HepG2 (cell line): ENCODE data around the gene INAFM2. TPM values are rescaled to one million over a fixed set of nuclear protein-coding genes. Genes with fewer than 3 reads are reported as not detected.

ENCODE experiments used
- ATAC-seq: fragments of 200-7000 bp; cut with Tn5 transposase; 3 replicates; pipeline ENCODE4 v1.9.1; 2020; ENCODE audit warnings: mild to moderate bottlenecking, moderate library complexity
- BruUV-seq: library from RNA; stranded (reverse); fragments of 400-500 nt; replicated peaks from 2 replicates; lab custom pipeline; 2021; lab: Mats Ljungman, UMichigan
- CTCF ChIA-PET: fragments of 300-600 bp; formaldehyde crosslinking; extraction: SDS; loops from one replicate; lab custom pipeline; 2021; ENCODE audit warnings: low total read pairs, inconsistent platforms, low intra/inter-chr PET ratio; lab: Yijun Ruan, JAX
- POLR2A ChIA-PET: fragments of 350-600 bp; sonication (Branson Sonifier 250); formaldehyde crosslinking; loops from one replicate; lab custom pipeline; 2020; ENCODE audit warnings: antibody characterized with exemption, inconsistent platforms; lab: Yijun Ruan, JAX
- DNase-seq: peaks from one replicate; pipeline ENCODE4 v3.0.0-alpha.2; 2015; ENCODE audit warnings: low spot score
- FAIRE-seq: peaks from 3 replicates; lab custom pipeline; 2011; peaks lifted over from hg19 to GRCh38; lab: Jason Lieb, UNC
- H2AFZ ChIP-seq: one replicate; pipeline ENCODE4 v1.6.1; 2011; ENCODE audit warnings: low read length, inconsistent platforms
- H3K27ac ChIP-seq: fragments of 300-600 bp; 3 replicates; pipeline ENCODE4 v1.8.0; 2011; ENCODE audit warnings: mixed run types, mild to moderate bottlenecking, mixed read lengths, low read length, inconsistent platforms; ENCODE audit not compliant: insufficient read depth; ENCODE audit errors: extremely low read length
- H3K27me3 ChIP-seq, 2 experiments: fragments of 200-600 bp in 1 of 2; 2 replicates in 1 of 2; 3 replicates in 1 of 2; pipeline versions ENCODE4 v1.6.0 to v1.8.0; 2011; ENCODE audit warnings: low read length in 2 of 2, mild to moderate bottlenecking in 2 of 2, moderate library complexity in 2 of 2, inconsistent platforms in 1 of 2; ENCODE audit not compliant: insufficient read depth in 2 of 2, control insufficient read depth in 1 of 2
- H3K36me3 ChIP-seq, 2 experiments: fragments of 200-600 bp in 1 of 2; replicated peaks in 1 of 2; 2 replicates in 1 of 2; 3 replicates in 1 of 2; pipeline versions ENCODE4 v1.5.1 to v1.8.0; 2011; ENCODE audit warnings: low read length in 2 of 2, inconsistent platforms in 1 of 2; ENCODE audit not compliant: insufficient read depth in 2 of 2, control insufficient read depth in 1 of 2
- H3K4me1 ChIP-seq: 2 replicates; pipeline ENCODE4 v1.5.1; 2012; ENCODE audit warnings: low read length, inconsistent platforms; ENCODE audit not compliant: insufficient read depth
- H3K4me2 ChIP-seq: 2 replicates; pipeline ENCODE4 v1.6.0; 2011; ENCODE audit warnings: low read depth, low read length, inconsistent platforms
- H3K4me3 ChIP-seq, 3 experiments: fragments of 200-600 bp in 1 of 3; sonication (generic), shearing (Covaris generic) in 1 of 3; replicated peaks in 1 of 3; 2 replicates each; pipeline ENCODE4 v1.5.1; 2011 to 2016; ENCODE audit warnings: low read length in 3 of 3, inconsistent platforms in 2 of 3, low read depth in 2 of 3, mild to moderate bottlenecking in 2 of 3, control low read depth in 1 of 3, mixed read lengths in 1 of 3; ENCODE audit not compliant: insufficient read depth in 1 of 3
- H3K79me2 ChIP-seq: one replicate; pipeline ENCODE4 v1.6.1; 2011; ENCODE audit warnings: low read length, inconsistent platforms; ENCODE audit not compliant: insufficient read depth
- H3K9ac ChIP-seq: 2 replicates; pipeline ENCODE4 v1.6.0; 2011; ENCODE audit warnings: mild to moderate bottlenecking, low read depth, low read length, inconsistent platforms; ENCODE audit not compliant: insufficient read depth
- H3K9me3 ChIP-seq: 2 replicates; pipeline ENCODE4 v1.5.1; 2012; ENCODE audit warnings: mild to moderate bottlenecking, low read length
- H4K20me1 ChIP-seq: 2 replicates; pipeline ENCODE4 v1.6.0; 2011; ENCODE audit warnings: inconsistent platforms, mild to moderate bottlenecking, low read length, moderate library complexity; ENCODE audit not compliant: insufficient read depth
- AKNA ChIP-seq: sonication (generic); formaldehyde crosslinking; IDR thresholded peaks from 2 replicates; pipeline ENCODE4 v1.4.0; 2020; ENCODE audit warnings: missing genetic modification reagents, borderline replicate concordance
- CEBPZ ChIP-seq: IDR thresholded peaks from 2 replicates; pipeline ENCODE4 v1.6.1; 2012; ENCODE audit warnings: low read length, improper control_type of control experiment
- CHCHD3 ChIP-seq: sonication (generic); formaldehyde crosslinking; IDR thresholded peaks from 2 replicates; pipeline ENCODE4 v1.8.0; 2022; ENCODE audit warnings: mild to moderate bottlenecking, missing genetic modification reagents, moderate library complexity
- CHD2 ChIP-seq: IDR thresholded peaks from 2 replicates; pipeline ENCODE4 v1.6.1; 2011; ENCODE audit warnings: low read depth, low read length, improper control_type of control experiment
- JUN ChIP-seq: sonication (generic); formaldehyde crosslinking; IDR thresholded peaks from 2 replicates; pipeline ENCODE4 v1.4.0; 2020; ENCODE audit warnings: mild to moderate bottlenecking, missing genetic modification reagents
- RBM22 ChIP-seq: fragments of 200-400 bp; formaldehyde crosslinking; optimal IDR thresholded peaks from 2 replicates; pipeline ENCODE3; 2017; ENCODE audit warnings: mild to moderate bottlenecking, low read length, moderate library complexity
- RFX5 ChIP-seq: IDR thresholded peaks from 2 replicates; pipeline ENCODE4 v1.6.1; 2011; ENCODE audit warnings: low read depth, low read length, improper control_type of control experiment
- SMYD3 ChIP-seq: sonication (generic); formaldehyde crosslinking; IDR thresholded peaks from 2 replicates; pipeline ENCODE4 v1.8.1; 2023; ENCODE audit warnings: mild to moderate bottlenecking, missing genetic modification reagents
- TAF1 ChIP-seq: sonication (generic); formaldehyde crosslinking; IDR thresholded peaks from 2 replicates; pipeline ENCODE4 v1.4.0; 2020; ENCODE audit warnings: missing genetic modification reagents
- TMF1 ChIP-seq: sonication (generic); formaldehyde crosslinking; IDR thresholded peaks from 2 replicates; pipeline ENCODE4 v1.8.1; 2022; ENCODE audit warnings: low read depth, missing genetic modification reagents
- ZNF275 ChIP-seq: sonication (generic); formaldehyde crosslinking; IDR thresholded peaks from 2 replicates; pipeline ENCODE4 v1.8.0; 2022; ENCODE audit warnings: missing genetic modification reagents, mild to moderate bottlenecking, inconsistent platforms, borderline replicate concordance
- ZNF576 ChIP-seq: sonication (generic); formaldehyde crosslinking; IDR thresholded peaks from 2 replicates; pipeline ENCODE4 v1.4.0; 2020; ENCODE audit warnings: mild to moderate bottlenecking, missing genetic modification reagents
- WGBS: methylation state at CpG from one replicate; pipeline ENCODE4 v1.1.6; 2017; ENCODE audit warnings: low lambda C conversion rate; 5-methylcytosine and 5-hydroxymethylcytosine counted together
- in situ Hi-C: cut with HindIII; loops from 2 replicates; pipeline ENCODE4 v1.10.0; 2017; ENCODE audit warnings: low pct_unique_long_range_greater_than_20kb; ENCODE audit not compliant: extremely low pct_ligation_motif_present
- intact Hi-C: fragments of 100-400 bp; cut with micrococcal nuclease; formaldehyde crosslinking; loops from one replicate; pipeline ENCODE4 v1.10.0; 2022; ENCODE audit not compliant: unreplicated experiment
- polyA plus RNA-seq, 8 experiments: library from polyadenylated mRNA; depleted of rRNA in 3 of 8; stranded (reverse) in 7 of 8; unstranded in 1 of 8; fragments of >200 nt; fragmentation: Illumina TruSeq in 4 of 8; extraction: Trizol in 4 of 8; gene quantifications; 2 replicates each; pipeline versions ENCODE4 v1.2.1 to v1.2.3, GENCODE V29; 2011 to 2016; ENCODE audit warnings: low read depth in 4 of 8, missing spikeins in 1 of 8, mixed read lengths in 1 of 8; ENCODE audit not compliant: insufficient read depth in 1 of 8
- total RNA-seq, 5 experiments: library from RNA; depleted of rRNA; stranded (reverse); fragments of >200 nt; fragmentation: Illumina TruSeq; extraction: Trizol; gene quantifications; 2 replicates each; pipeline ENCODE4 v1.2.3, GENCODE V29; 2016; ENCODE audit warnings: low read depth in 1 of 5

The INAFM2 gene
- total and polyA plus RNA-seq, 2 of the 13 experiments (the other 11 are each of a cell fraction or from before 2014, with no cell fraction given) = 5.5 to 6.5 TPM

- TF ChIP-seq AKNA (CRISPR knock-in tag) = no peak
Measured at GRCh38 chr15:40305281-40305680, 18.2 kb upstream of the INAFM2 start (continued).

GRCh38 chr15:40306371-40306770 lies 17.1 kb upstream of the INAFM2 start:
- no peaks in the 10 kb centered on the region for H4K20me1 ChIP-seq
- POLR2A ChIA-PET = no interaction called here
- no peak overlapping the region for H3K4me3 ChIP-seq
- no peaks in the 10 kb centered on the region for H3K4me1 ChIP-seq
- WGBS = 14% methylated on average over 5 of the region's 5 CpGs
- no peak overlapping the region for H3K9ac ChIP-seq
- H3K36me3 ChIP-seq = no peaks in the 10 kb centered on the region
- DNase-seq (no peak), ATAC-seq (no peak), FAIRE-seq (no peak)
- intact Hi-C loops = no loop called here
- TF ChIP-seq CHCHD3 (no peak), TAF1 (CRISPR knock-in tag) (no peak), SMYD3 (CRISPR knock-in tag) (no peak), RFX5 (no peak), CEBPZ (no peak), RBM22 (no peak), ZNF576 (CRISPR knock-in tag) (no peak), CHD2 (no peak), ZNF275 (CRISPR knock-in tag) (no peak), JUN (no peak), TMF1 (no peak)
- no TSS peak for BruUV-seq
- no peaks in the 10 kb centered on the region for H3K79me2 ChIP-seq
- peaks cover 7 to 63% of the 10 kb centered on the region in 2 experiments for H3K27me3 ChIP-seq
- H3K27ac ChIP-seq = no peak overlapping the region
- H3K9me3 ChIP-seq = no peaks in the 10 kb centered on the region
- no peak overlapping the region for H2AFZ ChIP-seq
- no peak overlapping the region for H3K4me2 ChIP-seq
- in situ Hi-C loops = no loop called here
- CTCF ChIA-PET = no interaction called here
